WERI-Rb-1 (cell line): ENCODE results near the gene CEP83.
"Not testable (repeated sequence)": the region's sequence is repeated elsewhere in the genome, so short reads cannot be mapped to it uniquely, and the experiment has no call there.

Source experiments
- DNase-seq: peaks from one replicate; pipeline ENCODE4 v3.0.0-alpha.2; 2020
- H3K27ac ChIP-seq: fragments of 250-450 bp; sonication (Bioruptor Pico); 2 replicates; pipeline ENCODE4 v1.5.1; 2020; ENCODE audit warnings: mild to moderate bottlenecking, moderate library complexity
- H3K27me3 ChIP-seq: fragments of 250-450 bp; sonication (Bioruptor Pico); 2 replicates; pipeline ENCODE4 v1.5.1; 2021; ENCODE audit warnings: mild to moderate bottlenecking, low read depth, moderate library complexity; ENCODE audit not compliant: insufficient read depth, severe bottlenecking
- H3K36me3 ChIP-seq: fragments of 250-450 bp; sonication (Bioruptor Pico); 2 replicates; pipeline ENCODE4 v1.5.1; 2020; ENCODE audit warnings: mild to moderate bottlenecking, moderate library complexity
- H3K4me3 ChIP-seq: 2 replicates; pipeline ENCODE4 v1.5.1; 2011; ENCODE audit warnings: low read depth, mild to moderate bottlenecking, control low read depth, low read length
- H3K9me3 ChIP-seq: fragments of 250-450 bp; sonication (Bioruptor Pico); 2 replicates; pipeline ENCODE4 v1.5.1; 2021; ENCODE audit warnings: mild to moderate bottlenecking, moderate library complexity; ENCODE audit not compliant: severe bottlenecking
- CTCF ChIP-seq: IDR thresholded peaks from 2 replicates; pipeline ENCODE4 v1.5.1; 2011; ENCODE audit warnings: low read depth, mild to moderate bottlenecking, control low read depth, inconsistent platforms, low read length

The CEP83 gene

GRCh38 chr12:94488463-94488862, 28.8 kb upstream of the CEP83 start:
- Histone ChIP-seq H3K4me3 (no peak overlapping the region), H3K36me3 (no peaks in the 10 kb centered on the region), H3K27ac (no peak overlapping the region), H3K27me3 (no peaks in the 10 kb centered on the region), H3K9me3 (no peaks in the 10 kb centered on the region)
- DNase-seq, result no peak
- TF ChIP-seq CTCF, result no peak

- Histone ChIP-seq H3K27me3 (no peaks in the 10 kb centered on the region), H3K9me3 (no peaks in the 10 kb centered on the region), H3K36me3 (no peaks in the 10 kb centered on the region), H3K4me3 (no peak overlapping the region), H3K27ac (no peak overlapping the region)
- no peak for DNase-seq
- no peak for TF ChIP-seq CTCF
Measured at GRCh38 chr12:94481734-94482133, 22.1 kb upstream of the CEP83 start.

GRCh38 chr12:94469522-94469921, 9.9 kb upstream of the CEP83 start:
- DNase-seq, result no peak
- Histone ChIP-seq H3K4me3 (no peak overlapping the region), H3K27me3 (no peaks in the 10 kb centered on the region), H3K27ac (no peak overlapping the region), H3K36me3 (no peaks in the 10 kb centered on the region), H3K9me3 (no peaks in the 10 kb centered on the region)
- no peak for TF ChIP-seq CTCF

- Histone ChIP-seq H3K4me3 (peak overlapping the region; percentile 86), H3K9me3 (no peaks in the 10 kb centered on the region), H3K36me3 (no peaks in the 10 kb centered on the region), H3K27ac (peak overlapping the region; percentile 90), H3K27me3 (no peaks in the 10 kb centered on the region)
- no peak for TF ChIP-seq CTCF
- DNase-seq, result no peak
Measured at GRCh38 chr12:94460616-94460959, 921 bp upstream of the CEP83 start.

- TF ChIP-seq CTCF, result no peak
- Histone ChIP-seq H3K27ac (peak overlapping the region; percentile 90), H3K36me3 (peaks cover 5% of the 10 kb centered on the region), H3K9me3 (no peaks in the 10 kb centered on the region), H3K27me3 (no peaks in the 10 kb centered on the region), H3K4me3 (peak overlapping the region; percentile 86)
- DNase-seq, result no peak
Measured at GRCh38 chr12:94458877-94459727, 565 bp downstream of the CEP83 start.

GRCh38 chr12:94457311-94457710, 2.4 kb downstream of the CEP83 start:
- Histone ChIP-seq H3K9me3 (no peaks in the 10 kb centered on the region), H3K27me3 (no peaks in the 10 kb centered on the region), H3K27ac (no peak overlapping the region), H3K4me3 (no peak overlapping the region), H3K36me3 (peaks cover 5% of the 10 kb centered on the region)
- TF ChIP-seq CTCF, result no peak
- DNase-seq, result no peak

GRCh38 chr12:94454318-94454717, 5.3 kb downstream of the CEP83 start:
- H3K9me3 ChIP-seq, H3K4me3 ChIP-seq, H3K27me3 ChIP-seq, DNase-seq, H3K36me3 ChIP-seq, H3K27ac ChIP-seq: not testable (repeated sequence)
